Stimulated activated CD8-positive, alpha-beta memory T cell treated with anti-CD3 and anti-CD28 coated beads, Interleukin-15, amount 100 ng/mL, for 24 hours (primary cell): ENCODE results near the gene DCANP1.

Source experiments
- DNase-seq: peaks from one replicate; pipeline ENCODE4 v3.0.0-alpha.2; 2020; ENCODE audit warnings: low read depth

DCANP1 gene

GRCh38 chr5:135441350-135441831 is 5.8 kb downstream of the DCANP1 start:
- no peak for DNase-seq

- DNase-seq = no peak
Observed at GRCh38 chr5:135440916-135441315, 6.2 kb downstream of the DCANP1 start.

- DNase-seq = no peak
Observed at GRCh38 chr5:135439231-135440205, 7.6 kb downstream of the DCANP1 start.

GRCh38 chr5:135438636-135439221 is 8.4 kb downstream of the DCANP1 start:
- no peak for DNase-seq

- no peak for DNase-seq
Observed at GRCh38 chr5:135437796-135438560, 9.2 kb downstream of the DCANP1 start.

- no peak for DNase-seq
Observed at GRCh38 chr5:135437422-135437795, 9.7 kb downstream of the DCANP1 start.

GRCh38 chr5:135436951-135437418 is 10.2 kb downstream of the DCANP1 start:
- DNase-seq = no peak

GRCh38 chr5:135435467-135436330 is 11.4 kb downstream of the DCANP1 start:
- no peak for DNase-seq

- no peak for DNase-seq
Observed at GRCh38 chr5:135434591-135435466, 12.3 kb downstream of the DCANP1 start.

GRCh38 chr5:135433681-135434426 is 13.3 kb downstream of the DCANP1 start:
- no peak for DNase-seq

GRCh38 chr5:135432113-135432512 is 15.0 kb downstream of the DCANP1 start:
- DNase-seq = no peak

- no peak for DNase-seq
Observed at GRCh38 chr5:135430135-135430437, 17.1 kb downstream of the DCANP1 start.

- no peak for DNase-seq
Observed at GRCh38 chr5:135429301-135430134, 17.6 kb downstream of the DCANP1 start.

GRCh38 chr5:135428586-135428985 is 18.6 kb downstream of the DCANP1 start:
- no peak for DNase-seq

- no peak for DNase-seq
Observed at GRCh38 chr5:135426102-135427082, 20.8 kb downstream of the DCANP1 start.

GRCh38 chr5:135425641-135426040 is 21.5 kb downstream of the DCANP1 start:
- no peak for DNase-seq

- DNase-seq = no peak
Observed at GRCh38 chr5:135423846-135424168, 23.3 kb downstream of the DCANP1 start.
